Forelimb muscle (tissue), 1 donor: ENCODE data around the gene CTTNBP2NL. TPM values are rescaled to one million over a fixed set of nuclear protein-coding genes. Genes with fewer than 3 reads are reported as not detected.
"Not testable (repeated sequence)": the region's sequence is repeated elsewhere in the genome, so short reads cannot be mapped to it uniquely, and the experiment has no call there.

Source experiments
- DNase-seq: peaks from one replicate; pipeline ENCODE4 v3.0.0-alpha.2; 2013; ENCODE audit warnings: low read depth
- polyA plus RNA-seq: library from polyadenylated mRNA; unstranded; fragments of 120-200 nt; gene quantifications from one replicate; pipeline ENCODE4 v1.2.1, GENCODE V29; 2013; ENCODE audit not compliant: insufficient read length

Gene CTTNBP2NL
- polyA plus RNA-seq, 1 donor, result 14.0 TPM

DNA sequence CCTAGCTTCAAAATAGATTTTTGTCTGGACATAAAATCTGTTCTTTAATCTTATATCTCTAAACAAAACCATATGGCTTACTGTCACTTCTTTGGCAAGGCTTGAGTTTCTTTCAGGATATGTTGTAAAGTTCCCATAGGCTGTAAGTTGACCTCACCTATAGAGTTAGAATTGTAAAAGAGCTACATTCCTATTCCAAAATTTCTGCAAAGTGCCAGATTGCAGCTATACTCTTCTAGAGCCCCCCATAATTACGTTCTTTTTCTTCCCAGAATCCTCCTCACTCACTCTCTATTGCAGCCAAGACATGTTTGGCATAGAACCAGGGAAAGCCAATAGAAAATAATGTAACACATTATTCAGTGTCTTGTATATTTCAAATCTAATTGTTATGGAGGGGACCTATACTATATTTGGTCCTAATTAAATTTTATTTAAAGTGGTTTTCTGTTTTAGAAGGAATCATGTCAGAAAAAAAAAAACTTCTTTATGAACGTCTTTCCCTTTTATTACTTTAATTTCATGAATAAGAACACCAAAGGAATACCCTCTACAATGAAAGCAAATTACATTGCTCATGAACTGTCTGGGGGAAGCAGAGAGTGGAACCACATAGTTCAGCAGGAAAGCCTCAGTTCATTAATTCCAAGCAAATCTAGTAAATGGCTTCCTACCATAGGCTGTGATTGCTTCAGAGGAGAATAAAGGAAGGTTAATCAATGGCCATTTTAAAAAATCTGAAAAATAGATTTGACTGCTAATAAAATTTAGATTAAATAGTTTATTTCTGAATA is 22.3 kb downstream of the CTTNBP2NL start:
- no peak for DNase-seq

GRCh38 chr1:112423207-112423606 is 27.2 kb downstream of the CTTNBP2NL start:
- no peak for DNase-seq

DNA sequence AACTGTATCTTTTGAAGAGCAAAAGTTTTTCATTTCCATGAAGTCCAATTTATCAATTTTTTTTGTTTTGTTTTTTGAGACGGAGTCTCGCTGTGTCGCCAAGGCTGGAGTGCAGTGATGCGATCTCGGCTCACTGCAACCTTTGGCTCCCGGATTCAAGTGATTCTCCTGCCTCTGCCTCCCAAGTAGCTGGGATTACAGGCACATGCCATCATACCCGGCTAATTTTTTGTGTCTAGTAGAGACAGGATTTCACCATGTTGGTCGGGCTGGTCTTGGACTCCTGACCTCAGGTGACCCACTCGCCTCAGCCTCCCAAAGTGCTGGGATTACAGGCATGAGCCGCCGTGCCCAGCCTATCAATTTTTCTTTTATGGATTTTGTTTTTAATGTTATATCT is 27.7 kb downstream of the CTTNBP2NL start:
- DNase-seq, result not testable (repeated sequence)

GRCh38 chr1:112429749-112430148 is 33.7 kb downstream of the CTTNBP2NL start:
- no peak for DNase-seq

DNA sequence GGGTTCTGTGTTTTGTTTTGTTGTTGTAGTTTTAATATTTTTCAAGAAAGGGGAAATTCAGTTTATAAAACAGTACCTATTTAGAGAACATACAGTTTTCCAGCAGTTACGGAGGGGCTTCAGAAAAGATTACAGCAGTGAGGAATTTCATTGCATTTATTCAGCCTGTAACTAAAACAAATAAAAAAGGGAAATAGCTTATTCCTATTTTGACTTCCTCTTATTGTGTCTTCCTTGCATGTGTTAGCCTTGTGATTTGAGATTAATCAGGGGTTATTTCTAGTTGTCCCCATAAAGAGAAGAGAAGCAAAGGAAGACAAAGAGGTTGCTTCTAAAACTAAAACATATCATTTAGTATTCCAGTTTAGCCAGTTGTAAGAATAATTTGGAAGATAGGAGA is 35.0 kb downstream of the CTTNBP2NL start:
- DNase-seq, result no peak

DNA sequence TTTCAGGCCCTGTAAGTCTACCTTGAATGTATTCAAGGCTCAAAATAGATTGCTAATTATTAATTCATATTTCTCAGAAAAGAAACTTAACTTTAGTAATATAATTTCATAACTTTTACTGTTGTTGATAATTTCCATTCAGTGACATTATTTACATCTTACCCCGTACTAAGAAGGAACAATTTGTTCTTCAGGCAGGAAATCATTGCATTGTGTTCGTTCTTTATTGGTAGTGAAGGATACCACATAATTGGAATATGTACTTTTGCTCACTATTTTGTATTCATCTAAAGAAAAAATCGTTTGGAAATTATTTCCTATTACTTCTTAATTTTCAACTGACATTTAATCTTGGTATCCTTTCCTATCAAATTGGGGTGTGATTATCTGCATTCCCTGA is 39.4 kb downstream of the CTTNBP2NL start:
- DNase-seq, result no peak

- DNase-seq, result no peak
Measured at GRCh38 chr1:112436384-112437156, 40.6 kb downstream of the CTTNBP2NL start.

- not testable (repeated sequence) for DNase-seq
Measured at GRCh38 chr1:112438156-112438555, 42.1 kb downstream of the CTTNBP2NL start.

- DNase-seq, result no peak
Measured at GRCh38 chr1:112439592-112439991, 43.6 kb downstream of the CTTNBP2NL start.

DNA sequence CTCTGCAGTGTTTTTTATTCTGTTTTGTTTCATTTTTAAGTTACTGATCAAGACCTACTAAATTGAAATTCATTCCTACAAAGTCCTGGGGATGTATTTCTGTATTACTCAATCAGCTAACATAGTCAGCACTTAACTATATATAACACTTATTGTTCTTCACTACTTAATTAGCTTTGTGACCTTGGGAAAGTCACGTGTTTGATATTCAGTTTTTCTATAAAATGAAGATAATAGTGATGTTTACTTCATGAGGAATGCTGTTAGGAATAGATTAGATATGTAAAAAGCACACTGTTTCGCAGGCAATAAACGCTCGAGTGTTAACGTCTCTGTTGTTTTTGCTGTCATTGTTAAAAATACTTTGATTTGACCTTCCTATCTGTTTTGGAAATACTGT is 44.6 kb downstream of the CTTNBP2NL start:
- no peak for DNase-seq

DNA sequence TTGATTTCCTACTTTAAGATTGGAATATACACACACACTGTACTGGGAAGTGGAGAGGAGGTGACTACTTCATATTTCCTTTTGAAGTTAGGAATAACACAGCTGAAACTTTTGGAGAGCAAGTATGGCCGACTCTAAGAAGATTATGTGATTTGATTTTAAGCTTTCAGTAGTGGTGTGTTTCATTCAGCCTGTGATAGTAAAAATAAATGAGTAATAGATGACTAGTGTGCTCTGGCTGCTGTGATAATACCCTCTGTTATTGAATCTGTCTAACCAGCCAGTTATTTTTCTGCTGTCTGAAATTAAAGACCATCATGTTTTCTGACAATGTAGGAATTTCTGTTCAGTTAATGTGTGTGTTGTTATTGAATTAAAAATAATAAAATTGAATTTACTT is 48.3 kb downstream of the CTTNBP2NL start:
- no peak for DNase-seq

DNA sequence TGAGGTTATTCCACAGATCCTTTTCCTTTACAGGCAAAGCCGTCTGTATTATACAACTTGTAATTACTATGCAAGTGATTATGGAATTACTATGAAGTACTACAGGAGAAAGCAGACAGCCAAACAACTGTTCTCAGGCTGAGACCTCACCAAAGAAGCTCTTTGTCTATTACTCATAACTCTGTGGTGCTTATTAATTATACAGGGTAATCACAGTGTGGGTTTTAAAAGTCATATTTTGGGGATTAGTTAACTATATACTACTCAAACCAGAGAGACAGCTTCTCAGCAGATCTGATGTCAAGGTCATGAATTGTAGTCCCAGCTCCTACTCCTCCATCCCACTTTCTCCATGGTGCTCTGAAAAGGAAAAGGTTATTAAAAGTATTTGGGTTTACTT is 49.6 kb downstream of the CTTNBP2NL start:
- no peak for DNase-seq

GRCh38 chr1:112446411-112446810 is 50.4 kb downstream of the CTTNBP2NL start:
- no peak for DNase-seq

DNA sequence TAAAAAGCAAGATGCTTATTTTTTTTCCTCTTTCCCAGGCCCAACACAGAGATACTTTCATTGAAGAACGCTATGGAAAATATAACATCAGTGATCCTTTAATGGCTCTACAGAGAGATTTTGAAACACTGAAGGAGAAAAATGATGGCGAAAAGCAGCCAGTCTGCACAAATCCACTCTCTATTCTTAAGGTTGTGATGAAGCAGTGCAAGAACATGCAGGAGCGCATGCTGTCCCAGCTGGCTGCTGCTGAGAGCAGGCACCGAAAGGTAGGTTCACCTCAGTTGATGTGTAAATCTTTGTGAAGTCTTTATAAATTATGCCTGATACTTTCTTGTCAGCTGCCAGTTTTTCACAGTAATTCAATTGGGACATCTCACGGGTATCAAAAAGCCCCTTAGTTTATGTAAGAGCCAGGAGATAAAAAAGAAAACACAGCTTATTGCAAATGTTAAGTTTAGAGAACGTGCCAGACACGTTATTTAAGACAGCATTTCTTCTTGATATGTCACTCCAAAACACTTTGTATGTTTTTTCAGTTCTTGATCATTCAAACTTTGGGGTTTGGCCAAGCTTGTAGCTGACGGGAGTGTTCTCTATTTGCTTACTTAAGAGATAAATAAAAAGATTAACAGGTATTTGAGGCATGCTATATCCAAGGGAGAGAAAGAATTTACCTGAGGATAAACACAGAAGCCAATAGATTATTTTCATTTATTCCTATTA is 53.1 kb downstream of the CTTNBP2NL start:
- DNase-seq, result no peak

GRCh38 chr1:112449630-112449983 is 53.6 kb downstream of the CTTNBP2NL start:
- DNase-seq, result no peak

DNA sequence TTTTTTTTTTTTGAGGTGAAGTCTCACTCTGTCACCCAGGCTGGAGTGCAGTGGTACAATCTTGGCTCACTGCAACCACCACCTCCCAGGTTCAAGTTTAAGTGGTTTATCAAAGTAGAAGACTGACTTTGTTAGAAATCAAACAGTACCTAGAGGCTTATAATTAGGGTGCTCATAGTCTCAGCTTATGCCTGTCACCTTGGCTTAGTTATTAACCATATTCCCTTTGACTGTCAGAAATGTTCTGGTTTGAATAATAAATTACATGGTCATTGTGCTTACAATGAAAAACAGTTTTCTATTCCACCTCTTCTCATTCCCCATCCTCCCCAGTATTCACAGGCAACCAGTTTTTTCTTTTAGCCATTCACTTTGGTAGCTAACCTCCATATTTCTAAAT is 54.8 kb downstream of the CTTNBP2NL start:
- DNase-seq, result no peak

- DNase-seq, result not testable (repeated sequence)
Measured at GRCh38 chr1:112451301-112451700, 55.3 kb downstream of the CTTNBP2NL start.

DNA sequence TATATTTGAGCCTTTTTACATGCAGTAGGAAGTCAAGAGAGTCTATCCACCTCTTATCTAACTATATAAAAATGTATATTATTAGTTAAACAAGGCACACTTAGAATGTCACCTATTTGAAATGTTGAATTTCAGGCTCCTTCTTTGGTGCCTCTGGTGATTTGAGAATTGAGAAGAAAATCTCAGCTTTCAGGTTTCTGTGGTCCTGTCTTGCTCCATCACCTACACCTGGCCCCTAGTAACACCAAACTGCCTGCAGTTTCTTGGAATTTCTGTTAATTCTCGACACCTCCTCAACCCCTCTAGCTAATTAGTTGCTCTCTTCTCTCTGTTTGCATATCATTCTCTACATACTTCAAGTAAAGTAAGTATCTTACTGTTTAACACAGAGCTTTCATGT is 57.9 kb downstream of the CTTNBP2NL start:
- no peak for DNase-seq

DNA sequence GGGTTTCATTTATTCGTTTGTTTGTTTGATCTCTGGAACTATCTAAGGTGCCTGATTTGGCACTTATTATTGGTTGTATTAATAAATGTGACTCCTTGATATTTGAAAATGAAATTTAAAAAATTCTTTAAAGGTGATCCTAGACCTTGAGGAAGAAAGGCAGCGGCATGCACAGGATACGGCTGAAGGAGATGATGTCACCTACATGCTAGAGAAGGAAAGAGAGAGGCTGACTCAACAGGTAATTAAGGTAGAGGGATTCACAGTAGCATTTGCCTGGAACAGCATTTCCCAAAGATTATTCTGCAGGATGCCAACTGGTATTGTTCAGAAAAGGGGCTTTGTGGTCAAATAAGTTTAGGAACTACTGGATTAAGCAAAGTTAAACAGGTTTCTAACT is 58.3 kb downstream of the CTTNBP2NL start:
- DNase-seq, result no peak

GRCh38 chr1:112457241-112457640 is 61.2 kb downstream of the CTTNBP2NL start:
- no peak for DNase-seq

DNA sequence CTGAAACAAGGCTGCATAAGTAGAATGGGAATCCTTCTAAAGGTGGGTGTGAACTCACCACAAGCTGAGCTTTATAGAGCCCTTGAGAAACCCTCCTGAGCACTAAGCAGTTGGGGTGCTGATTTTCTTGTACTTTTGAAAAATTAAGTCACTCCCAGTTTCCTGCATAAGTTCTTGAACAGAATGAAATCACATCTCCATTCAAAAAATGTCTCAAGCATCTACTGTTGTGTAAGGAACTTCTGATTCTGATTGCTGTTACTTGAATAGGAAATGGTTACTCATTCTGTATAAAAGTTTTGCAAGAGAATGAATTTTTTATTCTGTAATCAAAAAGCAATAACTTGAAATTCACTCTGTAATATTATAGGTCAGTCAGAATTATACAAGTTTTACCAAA is 61.9 kb downstream of the CTTNBP2NL start:
- DNase-seq, result no peak

DNA sequence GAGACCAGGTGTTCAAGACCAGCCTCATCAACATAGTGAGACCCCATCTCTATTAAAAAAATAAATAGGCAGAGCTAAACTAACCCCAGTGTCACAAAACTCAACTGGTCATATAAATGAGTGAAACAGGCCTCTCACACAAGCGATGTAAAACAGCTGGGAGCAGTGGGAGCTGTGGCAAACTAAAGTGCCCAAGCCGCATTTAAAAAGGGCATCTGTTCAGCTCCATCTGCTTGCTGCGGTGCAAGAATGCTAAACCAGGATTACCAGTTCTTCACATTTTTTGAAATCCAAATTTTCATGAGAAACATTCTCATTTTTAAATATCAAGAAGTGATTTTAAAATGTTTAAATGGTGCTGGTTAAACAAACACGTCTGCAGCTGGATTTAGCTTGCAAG is 62.7 kb downstream of the CTTNBP2NL start:
- DNase-seq, result no peak

- DNase-seq, result no peak
Measured at GRCh38 chr1:112460615-112461014, 64.6 kb downstream of the CTTNBP2NL start.
